CD4-positive, alpha-beta T cell treated with Interleukin-4 for 4 hours (primary cell): ENCODE results near the gene ARFIP1.

Experiments used
- DNase-seq: peaks from one replicate; pipeline ENCODE4 v3.0.0-alpha.2; 2020

Gene ARFIP1

DNA sequence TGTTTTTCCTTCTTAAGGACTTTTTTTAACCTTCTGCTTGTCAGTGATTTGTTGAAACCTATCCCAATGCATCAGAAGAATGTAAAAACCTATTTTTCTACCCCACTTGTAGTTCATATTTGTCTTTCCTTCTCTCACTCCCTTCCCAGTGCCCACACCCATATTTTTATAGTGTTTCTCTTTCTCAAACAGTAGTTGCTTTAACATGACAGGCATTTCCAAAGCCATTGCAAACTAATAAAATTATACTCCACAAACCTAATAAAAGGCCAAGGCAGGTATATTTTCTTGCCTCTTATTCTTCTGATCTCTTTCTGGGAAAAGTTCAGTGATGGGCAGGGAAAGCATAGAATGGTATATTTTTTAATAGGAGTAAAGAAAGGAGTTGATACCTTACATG, 120.6 kb downstream of the ARFIP1 start:
- no peak for DNase-seq

DNA sequence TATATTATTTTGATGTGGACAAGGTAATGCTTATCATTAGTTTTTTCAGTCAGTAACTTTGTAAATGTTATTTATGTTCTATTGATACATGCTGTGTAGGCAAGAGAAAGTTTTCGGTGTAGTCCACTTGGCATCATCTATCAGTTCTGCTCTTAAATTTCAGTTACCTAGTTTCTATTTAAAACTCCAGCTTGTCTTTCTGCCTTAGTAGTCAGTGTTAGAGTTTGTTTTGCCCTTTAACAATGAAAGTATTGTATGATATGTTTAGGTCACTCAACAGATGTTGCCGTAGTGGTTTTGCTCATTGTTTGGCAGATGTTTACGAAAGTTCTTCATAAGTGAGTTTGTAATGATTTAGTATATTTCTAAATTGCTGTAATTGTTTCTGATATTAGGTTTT, 121.5 kb downstream of the ARFIP1 start:
- DNase-seq = no peak

DNA sequence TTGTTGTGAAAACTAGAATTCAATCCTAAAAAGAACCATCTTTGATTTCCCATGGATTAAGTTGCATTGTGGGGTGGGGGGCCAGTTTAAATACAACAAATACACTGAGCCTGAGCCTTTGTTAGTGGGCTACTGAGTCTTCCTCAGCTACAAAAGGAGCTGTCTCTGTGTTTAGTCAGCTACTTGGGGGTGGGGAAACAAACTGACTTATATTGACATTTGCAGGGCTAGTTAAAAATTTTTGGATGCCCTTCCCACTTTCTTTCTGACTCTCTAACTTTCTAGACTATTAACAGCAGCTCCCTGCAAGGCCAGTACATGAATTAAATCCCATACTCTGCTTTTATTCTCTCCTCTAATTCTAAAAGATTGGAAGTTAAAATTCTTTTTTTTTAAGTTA, 123.9 kb downstream of the ARFIP1 start:
- no peak for DNase-seq

DNA sequence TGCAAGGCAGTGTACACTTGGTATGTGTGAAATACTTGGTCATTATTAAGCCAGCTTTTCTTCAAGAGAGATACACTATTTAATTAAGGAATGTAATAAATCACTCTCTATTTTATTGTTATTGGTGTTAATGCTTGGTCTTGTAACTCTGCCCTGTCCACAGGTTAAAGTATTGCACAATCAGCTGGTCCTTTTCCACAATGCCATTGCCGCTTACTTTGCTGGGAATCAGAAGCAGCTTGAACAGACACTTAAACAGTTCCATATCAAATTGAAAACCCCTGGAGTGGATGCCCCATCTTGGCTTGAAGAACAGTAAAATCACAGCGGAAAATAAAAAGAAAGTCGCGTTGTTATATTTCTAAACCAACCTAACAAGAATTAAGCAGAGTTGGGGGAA, 130.1 kb downstream of the ARFIP1 start:
- no peak for DNase-seq

GRCh38 chr4:152910521-152910920, 130.8 kb downstream of the ARFIP1 start:
- no peak for DNase-seq

- no peak for DNase-seq
Measured at GRCh38 chr4:152917543-152918395, 138.0 kb downstream of the ARFIP1 start.

DNA sequence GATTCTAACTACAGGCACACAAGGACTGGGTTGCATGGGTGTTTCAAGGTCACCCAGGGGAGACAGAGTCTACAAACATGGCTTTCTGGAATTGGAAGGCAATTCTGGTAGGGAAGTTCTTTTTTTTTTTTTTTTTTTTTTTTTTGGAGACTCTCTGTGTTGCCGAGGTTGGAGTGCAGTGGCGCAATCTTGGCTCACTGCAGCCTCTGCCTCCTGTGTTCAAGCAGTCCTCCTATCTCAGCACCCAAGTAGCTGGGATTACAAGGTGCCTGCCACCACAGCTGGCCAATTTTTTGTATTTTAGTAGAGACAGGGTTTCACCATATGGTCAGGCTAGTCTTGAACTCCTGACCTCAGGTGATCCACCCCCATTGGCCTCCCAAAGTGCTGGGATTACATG, 140.1 kb downstream of the ARFIP1 start:
- DNase-seq = no peak

GRCh38 chr4:152920768-152921167, 141.0 kb downstream of the ARFIP1 start:
- no peak for DNase-seq

- no peak for DNase-seq
Measured at GRCh38 chr4:152921284-152921683, 141.5 kb downstream of the ARFIP1 start.

GRCh38 chr4:152925851-152926250, 146.1 kb downstream of the ARFIP1 start:
- no peak for DNase-seq

DNA sequence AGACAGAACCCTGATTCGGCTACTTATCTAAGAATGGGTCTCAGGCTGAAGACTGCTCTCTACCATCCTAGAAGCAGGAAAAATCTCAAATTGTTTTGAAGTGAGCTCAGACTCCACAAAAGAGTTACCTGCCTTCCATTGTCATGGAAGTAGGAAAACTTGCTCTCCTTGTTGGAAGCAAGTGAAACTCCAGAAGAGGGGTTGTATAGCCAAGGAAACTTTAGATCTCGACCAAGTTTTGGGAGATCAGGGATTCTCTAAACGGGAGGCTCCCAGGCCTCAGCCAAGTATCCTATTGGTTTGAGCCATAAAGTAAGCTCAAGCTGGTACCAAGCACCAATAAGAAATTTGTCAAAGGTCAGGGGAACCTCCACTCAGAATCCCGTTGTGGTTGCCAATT, 147.2 kb downstream of the ARFIP1 start:
- no peak for DNase-seq

DNA sequence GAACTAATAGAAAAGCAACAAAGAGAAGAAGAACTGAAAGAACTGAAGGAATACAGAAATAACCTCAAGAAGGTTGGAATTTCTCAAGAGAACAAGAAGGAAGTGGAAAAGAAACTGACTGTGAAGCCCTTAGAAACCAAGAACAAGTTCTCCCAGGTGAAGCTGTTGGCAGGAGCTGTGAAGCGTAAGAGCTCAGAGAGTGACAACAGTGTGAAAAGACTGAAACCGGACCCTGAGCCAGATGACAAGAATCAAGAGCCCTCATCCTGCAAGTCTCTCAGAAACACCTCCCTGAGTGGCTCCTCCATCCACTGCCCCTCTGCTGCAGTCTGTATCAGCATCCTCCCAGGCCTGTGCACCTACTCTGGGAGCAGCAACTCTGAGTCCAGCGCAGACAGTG, 148.0 kb downstream of the ARFIP1 start:
- no peak for DNase-seq

GRCh38 chr4:152928286-152928685, 148.5 kb downstream of the ARFIP1 start:
- no peak for DNase-seq

DNA sequence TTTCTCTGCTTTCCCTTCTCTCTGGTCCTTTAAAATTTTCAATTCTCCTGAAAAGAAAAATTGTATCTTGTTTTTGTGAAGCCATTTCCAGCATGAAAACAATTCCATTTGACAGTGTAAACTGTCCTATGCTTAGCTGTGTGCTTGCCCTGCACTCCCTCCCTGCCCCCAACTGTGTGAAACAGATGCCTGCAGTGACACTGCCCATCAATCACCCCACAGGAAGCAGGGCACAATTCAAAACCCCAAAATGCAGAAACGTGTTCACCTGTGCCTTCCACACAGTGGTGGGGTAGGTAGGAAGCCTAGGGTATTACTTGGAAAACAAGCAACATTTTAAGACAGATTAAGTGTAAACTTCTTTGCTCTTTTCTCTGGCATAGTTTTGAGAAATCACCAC, 150.1 kb downstream of the ARFIP1 start:
- no peak for DNase-seq

GRCh38 chr4:152935143-152935542, 155.4 kb downstream of the ARFIP1 start:
- no peak for DNase-seq

DNA sequence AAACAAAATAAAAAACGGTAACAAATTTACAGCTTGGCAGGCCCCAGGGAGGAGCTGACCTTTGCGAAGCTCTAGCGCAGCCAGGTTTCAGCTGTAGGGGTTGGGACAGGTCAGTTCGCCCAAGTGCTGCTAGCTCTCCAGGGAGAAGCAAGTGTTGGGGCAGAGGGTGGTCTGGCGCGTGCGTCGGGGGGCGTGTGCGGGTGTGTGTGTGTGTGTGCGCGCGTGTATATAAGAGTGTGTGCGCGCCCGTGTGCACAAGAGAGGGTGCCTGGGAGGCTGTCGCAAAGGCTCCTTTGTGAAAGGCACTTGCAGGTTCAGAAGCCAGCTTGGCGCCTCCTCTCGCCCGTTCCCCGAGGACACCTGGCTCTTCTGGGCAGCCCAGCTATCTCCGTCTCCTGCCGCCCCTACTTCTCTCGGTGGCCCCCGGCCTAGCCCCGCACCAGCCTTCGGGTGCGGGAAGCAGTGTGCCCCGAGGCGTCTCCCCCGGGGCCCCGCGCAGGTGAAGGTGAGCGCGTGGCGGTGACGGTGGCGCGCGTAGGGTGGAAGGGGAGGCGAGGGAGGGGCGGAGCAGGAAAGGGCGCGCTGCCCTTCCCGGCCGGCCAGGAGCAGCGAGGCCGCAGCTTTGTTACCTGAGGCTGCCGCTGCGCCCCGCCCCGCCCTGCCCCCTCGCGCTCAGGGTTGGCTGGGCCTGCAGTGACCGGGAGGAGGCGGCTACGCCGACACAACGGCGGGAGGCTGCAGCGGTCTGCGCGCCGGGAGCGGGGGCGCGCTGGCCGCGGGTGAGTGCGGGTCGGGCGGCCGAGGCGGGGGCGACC, 156.1 kb downstream of the ARFIP1 start, which contains the start of gene FHDC1:
FHDC1 (plus strand) TSS at position 693 of the 815 bp plus-strand sequence. CDS start 6,735 bp downstream, outside the sequence.
- no peak for DNase-seq

- DNase-seq = no peak
Measured at GRCh38 chr4:152936446-152937335, 156.9 kb downstream of the ARFIP1 start.

- no peak for DNase-seq
Measured at GRCh38 chr4:152937336-152938236, 157.8 kb downstream of the ARFIP1 start.

- no peak for DNase-seq
Measured at GRCh38 chr4:152938237-152938947, 158.6 kb downstream of the ARFIP1 start.

- DNase-seq = no peak
Measured at GRCh38 chr4:152939621-152940020, 159.9 kb downstream of the ARFIP1 start.

DNA sequence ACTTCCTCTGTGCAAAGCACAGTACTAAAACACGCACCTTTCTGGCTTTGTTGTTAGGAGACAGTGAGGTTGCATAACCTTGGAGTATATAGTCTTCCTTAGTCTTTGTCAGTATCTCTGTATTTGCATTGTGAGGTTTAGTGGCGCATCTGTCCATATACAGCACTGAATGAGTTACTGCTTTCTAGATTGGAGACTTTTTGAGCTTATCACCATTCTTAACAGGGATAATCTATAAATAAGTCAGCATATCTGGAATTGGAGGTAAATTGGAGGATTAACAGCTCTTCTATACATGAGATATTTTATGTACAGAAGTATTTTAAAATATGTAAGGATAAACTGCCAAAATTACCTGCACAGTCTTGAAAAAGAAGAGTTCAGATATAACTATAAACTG, 160.7 kb downstream of the ARFIP1 start:
- DNase-seq = no peak
